Measurements from ENCODE around the gene HIGD2B. TPM values are rescaled to one million over a fixed set of nuclear protein-coding genes. Genes with fewer than 3 reads are reported as not detected.
"Not testable (repeated sequence)": the region's sequence is repeated elsewhere in the genome, so short reads cannot be mapped to it uniquely, and the experiment has no call there.

The HIGD2B gene
- total and polyA plus RNA-seq, 2 donors, result not detected

DNA sequence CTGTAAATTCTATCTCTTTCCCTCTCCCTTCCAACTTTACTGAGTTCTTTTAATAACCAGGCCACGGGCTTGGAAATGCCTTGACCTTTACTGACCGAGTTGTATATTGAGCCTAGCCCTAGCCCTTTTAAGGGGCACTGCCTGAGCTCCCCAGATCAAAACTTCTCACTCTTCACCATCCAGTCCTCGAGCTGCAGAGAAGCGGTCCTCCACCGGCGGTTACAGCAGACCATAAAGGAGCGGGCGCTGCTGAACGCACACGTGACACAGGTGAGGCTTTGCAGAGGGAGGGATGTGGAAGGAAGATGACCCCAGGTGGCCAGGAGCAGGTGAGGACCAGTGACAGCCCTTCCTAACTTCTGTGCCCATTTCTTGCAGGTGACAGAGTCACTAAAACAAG lies 24.9 kb downstream of the HIGD2B start:
- 69% methylated on average over 8 of the region's 10 CpGs for WGBS
- not testable (repeated sequence) for H3K27ac ChIP-seq (ENCODE audit: low read depth); H3K4me3 ChIP-seq (ENCODE audit: low read depth, low read length); H3K36me3 ChIP-seq (ENCODE audit: insufficient read depth); H3K4me1 ChIP-seq (ENCODE audit: insufficient read depth); DNase-seq (ENCODE audit: extremely low spot score)

DNA sequence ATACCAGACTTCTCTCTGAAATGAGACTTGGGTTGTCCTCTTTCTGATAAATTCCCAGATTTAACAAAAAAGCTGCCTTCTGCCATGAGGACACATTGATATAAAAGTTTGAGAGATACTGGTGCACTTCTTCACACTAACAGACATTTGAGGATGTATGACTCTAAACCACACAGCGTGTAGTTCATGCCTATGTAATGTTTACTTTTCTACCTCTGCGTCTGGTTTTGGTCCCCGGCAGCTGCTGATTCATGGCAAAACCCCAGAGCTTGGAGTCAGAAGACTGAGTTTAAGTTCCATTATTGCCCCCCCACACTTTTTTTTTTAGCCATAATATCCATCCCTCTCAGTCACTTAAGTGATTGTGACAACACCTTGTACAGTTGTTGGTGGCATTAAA lies 30.0 kb downstream of the HIGD2B start:
- not testable (repeated sequence) for H3K27ac ChIP-seq (ENCODE audit: low read depth); H3K36me3 ChIP-seq (ENCODE audit: insufficient read depth); H3K4me1 ChIP-seq (ENCODE audit: insufficient read depth); H3K4me3 ChIP-seq (ENCODE audit: low read depth, low read length); DNase-seq (ENCODE audit: extremely low spot score)
- WGBS, result no CpG with 5 or more reads among the region's 3 CpGs

DNA sequence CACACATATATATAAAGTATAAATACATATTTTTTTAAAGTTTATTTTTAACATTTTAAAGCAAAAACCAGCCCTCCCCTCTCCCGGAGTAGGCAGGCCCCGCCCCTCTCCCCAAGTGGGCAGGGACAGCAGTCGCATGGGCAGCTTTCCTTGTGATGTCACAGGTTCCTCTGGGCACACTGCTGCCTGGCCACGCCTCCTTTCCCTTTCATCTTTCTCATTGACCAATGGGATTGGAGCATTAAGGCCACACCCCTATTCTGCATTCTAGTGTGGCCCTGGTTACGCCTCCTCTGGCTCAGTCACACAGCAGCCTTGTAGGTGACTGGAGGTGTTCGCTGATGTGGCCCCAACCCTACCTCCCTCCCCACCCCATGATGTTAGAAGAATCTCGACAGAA lies 31.6 kb downstream of the HIGD2B start, which contains the start of gene GOLGA6B:
GOLGA6B (plus strand) TSS at position 301 of the 400 bp plus-strand sequence; CDS start at position 342, 41 bp downstream.
- WGBS, result no CpG with 5 or more reads among the region's 7 CpGs
- not testable (repeated sequence) for H3K4me1 ChIP-seq (ENCODE audit: insufficient read depth); H3K27ac ChIP-seq (ENCODE audit: low read depth)

DNA sequence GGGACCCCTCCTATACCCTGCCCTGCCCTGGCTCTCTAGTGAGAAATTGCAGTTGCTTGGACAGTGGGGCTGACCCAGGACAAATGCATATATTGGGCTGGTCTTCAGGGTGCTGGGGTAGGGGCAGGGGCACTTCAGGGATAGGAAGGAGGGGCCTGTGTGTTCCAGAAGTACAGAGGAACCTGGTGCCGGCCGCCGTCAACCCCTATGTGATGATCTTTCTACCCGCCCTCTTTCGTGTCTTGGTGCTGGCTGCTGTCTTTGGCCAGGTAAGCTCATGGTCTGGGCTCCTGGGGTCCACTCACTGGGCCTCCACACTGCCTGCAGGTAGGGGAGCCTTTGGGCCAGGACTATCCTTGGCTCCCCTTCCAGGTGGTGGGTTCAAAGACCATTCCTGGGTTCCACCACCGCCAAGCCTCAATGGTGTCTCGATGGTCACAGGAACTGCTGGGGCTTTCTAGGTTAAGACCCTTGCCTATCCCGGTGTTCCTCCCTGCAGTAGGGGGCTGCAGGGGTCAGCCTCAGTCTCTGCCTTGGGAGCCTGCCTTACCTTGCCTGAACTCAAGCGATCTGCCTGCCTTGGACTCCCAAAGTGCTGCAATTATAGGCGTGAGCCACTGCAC lies 37.2 kb downstream of the HIGD2B start:
- not testable (repeated sequence) for DNase-seq (ENCODE audit: extremely low spot score); H3K4me1 ChIP-seq (ENCODE audit: insufficient read depth); H3K4me3 ChIP-seq (ENCODE audit: low read depth, low read length); H3K36me3 ChIP-seq (ENCODE audit: insufficient read depth); H3K27ac ChIP-seq (ENCODE audit: low read depth)
- 83% methylated on average over 8 of the region's 10 CpGs for WGBS

More for the DNA sequence above, 31.6 kb downstream of the HIGD2B start, which contains the start of gene GOLGA6B:
- not testable (repeated sequence) for DNase-seq (ENCODE audit: extremely low spot score); H3K36me3 ChIP-seq (ENCODE audit: insufficient read depth); H3K4me3 ChIP-seq (ENCODE audit: low read depth, low read length)

DNA sequence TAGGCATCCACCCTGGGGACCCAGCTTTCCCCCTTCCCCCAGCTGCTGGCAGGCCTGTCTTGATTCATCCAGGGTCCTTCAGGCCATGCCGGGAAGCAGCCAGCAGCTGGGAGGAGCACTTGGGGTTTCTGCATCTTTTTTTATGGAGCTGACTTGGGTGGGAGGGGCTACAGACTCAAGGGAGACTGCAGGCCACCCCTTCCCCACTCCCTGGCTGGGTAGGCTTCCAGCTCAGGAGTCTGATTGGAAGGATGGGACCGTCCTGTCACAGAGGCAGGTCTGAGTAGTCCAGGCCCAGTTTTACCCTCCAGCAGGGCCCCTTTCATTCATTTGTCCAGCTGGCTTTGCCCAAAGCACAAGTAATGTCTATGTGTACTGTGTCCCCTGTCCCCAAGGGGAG lies 43.7 kb downstream of the HIGD2B start:
- H3K4me1 ChIP-seq (ENCODE audit: insufficient read depth); H3K27ac ChIP-seq (ENCODE audit: low read depth); DNase-seq (ENCODE audit: extremely low spot score); H3K4me3 ChIP-seq (ENCODE audit: low read depth, low read length); H3K36me3 ChIP-seq (ENCODE audit: insufficient read depth): not testable (repeated sequence)
- no CpG with 5 or more reads among the region's 2 CpGs for WGBS

DNA sequence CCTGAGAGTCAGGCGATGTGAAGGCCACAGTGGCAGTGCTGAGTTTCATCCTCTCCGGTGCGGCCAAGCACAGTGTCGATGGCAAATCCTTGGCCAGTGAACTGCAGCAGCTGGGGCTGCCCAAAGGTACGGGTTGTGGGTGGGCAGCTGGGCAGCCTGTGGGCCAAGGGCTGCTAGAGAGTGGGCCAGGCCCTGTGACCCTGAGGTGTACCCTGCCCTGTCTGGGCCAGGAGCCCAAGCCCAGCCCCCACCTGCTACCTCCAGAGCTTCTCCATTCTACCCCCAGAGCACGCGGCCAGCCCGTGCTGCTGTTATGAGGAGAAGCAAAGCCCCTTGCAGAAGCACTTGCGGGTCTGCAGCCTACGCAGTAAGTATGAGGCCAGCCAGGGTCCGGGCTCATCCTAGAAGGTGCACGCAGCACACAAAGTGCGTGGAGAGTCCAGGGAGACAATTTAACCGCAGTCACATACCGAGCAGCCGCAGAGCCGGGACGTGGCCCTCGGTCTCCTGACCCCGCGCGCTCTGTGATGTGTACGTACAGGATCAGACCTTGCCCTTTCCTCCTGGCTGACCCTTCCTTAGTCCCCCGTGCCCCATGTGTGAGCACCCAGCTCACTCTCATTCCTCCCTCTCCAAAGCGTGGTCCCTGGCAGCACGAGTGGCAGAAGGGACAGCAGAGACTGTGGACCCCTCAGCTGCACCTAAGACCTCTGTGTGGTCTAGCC lies 46.1 kb downstream of the HIGD2B start:
- not testable (repeated sequence) for H3K27ac ChIP-seq (ENCODE audit: low read depth); H3K4me1 ChIP-seq (ENCODE audit: insufficient read depth); H3K4me3 ChIP-seq (ENCODE audit: low read depth, low read length); DNase-seq (ENCODE audit: extremely low spot score); H3K36me3 ChIP-seq (ENCODE audit: insufficient read depth)
- WGBS, result no CpG with 5 or more reads among the region's 26 CpGs

DNA sequence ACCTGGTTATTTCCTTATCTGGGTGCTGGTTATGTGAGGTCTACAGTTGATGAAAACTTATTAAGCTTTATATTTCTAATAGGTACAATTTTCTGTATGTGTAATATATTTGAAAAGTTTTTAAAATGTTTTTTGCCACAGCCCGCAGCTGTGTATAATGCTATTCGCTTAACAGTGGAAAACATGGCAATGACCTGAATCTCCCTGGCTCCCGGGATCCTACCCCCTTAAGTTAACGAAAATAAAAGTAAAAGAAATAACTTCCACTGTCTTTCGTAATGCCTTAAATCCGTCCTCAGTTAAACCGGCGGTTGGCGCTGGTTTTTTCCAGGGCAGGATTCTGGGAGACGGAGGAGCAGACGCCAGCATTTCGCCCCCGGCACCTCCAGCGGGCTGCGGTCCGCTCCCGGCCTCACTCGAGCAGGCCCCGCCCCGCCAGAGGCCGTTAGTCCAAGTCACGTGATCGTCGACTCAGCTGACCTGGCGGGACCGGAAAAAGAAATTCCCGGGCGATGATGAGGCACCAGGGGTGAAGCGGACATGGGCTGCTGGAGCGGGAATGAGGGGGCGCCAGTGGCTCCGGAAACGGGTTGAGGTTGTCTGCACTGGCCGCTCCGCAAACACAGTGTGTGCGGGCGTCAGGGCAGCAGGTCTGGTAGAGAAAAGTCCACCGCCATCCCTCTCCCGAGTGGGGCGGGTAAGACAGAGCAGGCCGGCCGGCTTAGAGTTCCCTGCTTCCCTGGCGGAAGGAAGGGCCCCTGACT lies 49.3 kb downstream of the HIGD2B start:
- H3K36me3 ChIP-seq (ENCODE audit: insufficient read depth); H3K4me3 ChIP-seq (ENCODE audit: low read depth, low read length); H3K27ac ChIP-seq (ENCODE audit: low read depth); H3K4me1 ChIP-seq (ENCODE audit: insufficient read depth): not testable (repeated sequence)
- 0% methylated on average over 22 of the region's 43 CpGs for WGBS
- peak; percentile 11 for DNase-seq (ENCODE audit: extremely low spot score)

DNA sequence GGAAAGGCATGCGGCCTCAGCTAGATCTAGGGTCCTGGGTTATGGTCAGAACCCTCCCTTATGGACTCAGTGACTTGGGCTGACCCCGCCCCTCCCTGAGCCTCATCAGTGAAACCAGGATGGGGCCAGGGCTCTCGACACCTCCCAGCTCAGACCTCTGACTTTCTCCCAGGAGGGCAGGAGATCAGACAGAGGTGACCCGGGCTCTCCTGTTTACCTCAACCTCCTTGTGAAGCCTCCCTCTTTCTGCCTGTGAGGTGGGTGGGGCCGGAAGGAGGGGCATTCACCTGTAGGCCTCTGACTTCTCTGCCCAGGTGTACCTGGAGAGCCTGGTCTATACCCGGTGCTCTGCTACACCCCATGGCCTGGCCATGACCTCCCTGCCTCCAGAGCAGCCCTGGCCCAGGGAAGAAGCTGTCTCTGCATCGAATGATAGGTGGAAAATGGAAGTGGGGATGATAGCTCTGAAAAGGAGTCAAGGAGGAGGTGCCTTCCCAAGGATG lies 56.9 kb downstream of the HIGD2B start:
- not testable (repeated sequence) for H3K4me3 ChIP-seq (ENCODE audit: low read depth, low read length); H3K4me1 ChIP-seq (ENCODE audit: insufficient read depth)
- 71% methylated on average over 7 of the region's 7 CpGs for WGBS

DNA sequence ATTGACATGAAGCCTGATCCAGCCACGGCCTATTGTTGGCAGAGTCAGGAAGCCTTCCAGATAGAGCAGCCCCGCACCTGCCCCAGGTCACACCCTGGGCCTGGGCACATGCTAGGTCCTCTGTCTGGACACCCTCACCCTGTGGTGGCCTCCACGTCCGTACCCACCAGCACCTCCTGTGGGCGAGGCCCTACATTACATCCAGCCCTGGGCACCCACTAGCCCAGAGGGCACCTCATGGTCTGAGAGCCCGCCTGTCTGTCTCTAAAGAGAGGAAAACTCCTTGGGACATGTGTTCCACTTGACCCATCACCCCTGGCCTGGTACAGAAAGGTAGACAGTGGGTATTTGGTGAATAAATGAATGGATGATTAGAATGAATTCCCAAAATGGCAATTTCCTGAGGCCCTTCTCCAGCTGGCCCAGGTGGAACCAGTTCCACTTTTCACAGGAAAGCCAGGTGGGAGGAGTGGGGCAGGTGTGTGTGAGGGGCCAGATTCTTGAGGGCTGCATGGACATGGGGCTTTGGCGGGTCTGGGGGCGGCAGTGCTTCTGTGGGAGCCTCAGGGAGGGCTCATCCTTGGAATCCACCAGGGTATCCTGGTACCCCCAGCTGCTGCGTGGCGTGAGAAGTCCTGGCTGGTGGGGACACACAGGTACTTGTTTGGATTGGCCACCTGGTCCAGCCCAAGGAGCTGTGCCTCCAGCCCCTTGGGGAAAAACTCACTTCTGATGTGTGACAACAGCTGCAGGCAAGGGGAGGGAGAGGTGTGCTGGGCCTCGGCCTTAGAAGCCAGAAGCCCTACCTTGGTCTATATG lies 57.5 kb downstream of the HIGD2B start:
- not testable (repeated sequence) for DNase-seq (ENCODE audit: extremely low spot score); H3K27ac ChIP-seq (ENCODE audit: low read depth); H3K4me3 ChIP-seq (ENCODE audit: low read depth, low read length); H3K36me3 ChIP-seq (ENCODE audit: insufficient read depth); H3K4me1 ChIP-seq (ENCODE audit: insufficient read depth)
- 82% methylated on average over 11 of the region's 11 CpGs for WGBS

More for the DNA sequence above, 56.9 kb downstream of the HIGD2B start:
- H3K27ac ChIP-seq (ENCODE audit: low read depth); H3K36me3 ChIP-seq (ENCODE audit: insufficient read depth); DNase-seq (ENCODE audit: extremely low spot score): not testable (repeated sequence)

DNA sequence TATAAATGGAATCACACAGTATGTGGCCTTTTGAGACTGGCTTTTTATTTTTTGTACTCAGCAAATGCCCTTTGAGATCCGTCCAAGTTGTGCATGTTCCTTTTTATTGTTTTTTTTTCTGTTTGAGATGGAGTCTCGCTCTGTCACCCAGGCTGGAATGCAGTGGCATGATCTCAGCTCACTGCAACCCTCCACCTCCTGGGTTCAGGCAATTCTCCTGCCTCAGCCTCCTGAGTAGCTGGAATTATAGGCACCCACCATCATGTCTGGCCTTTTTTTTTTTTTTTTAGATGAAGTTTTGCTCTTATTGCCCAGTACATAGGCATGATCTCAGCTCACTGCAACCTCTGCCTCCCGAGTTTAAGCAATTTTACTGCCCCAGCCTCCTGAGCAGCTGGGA lies 59.8 kb downstream of the HIGD2B start:
- WGBS, result 70% methylated on average over 3 of the region's 3 CpGs
- not testable (repeated sequence) for DNase-seq (ENCODE audit: extremely low spot score); H3K4me1 ChIP-seq (ENCODE audit: insufficient read depth); H3K36me3 ChIP-seq (ENCODE audit: insufficient read depth); H3K27ac ChIP-seq (ENCODE audit: low read depth); H3K4me3 ChIP-seq (ENCODE audit: low read depth, low read length)
